ENCODE measurements around the gene TMEM132E. TPM values are rescaled to one million over a fixed set of nuclear protein-coding genes. Genes with fewer than 3 reads are reported as not detected.

The TMEM132E gene
- total RNA-seq, 1 experiment from 2014 or later = 0.42 TPM

DNA sequence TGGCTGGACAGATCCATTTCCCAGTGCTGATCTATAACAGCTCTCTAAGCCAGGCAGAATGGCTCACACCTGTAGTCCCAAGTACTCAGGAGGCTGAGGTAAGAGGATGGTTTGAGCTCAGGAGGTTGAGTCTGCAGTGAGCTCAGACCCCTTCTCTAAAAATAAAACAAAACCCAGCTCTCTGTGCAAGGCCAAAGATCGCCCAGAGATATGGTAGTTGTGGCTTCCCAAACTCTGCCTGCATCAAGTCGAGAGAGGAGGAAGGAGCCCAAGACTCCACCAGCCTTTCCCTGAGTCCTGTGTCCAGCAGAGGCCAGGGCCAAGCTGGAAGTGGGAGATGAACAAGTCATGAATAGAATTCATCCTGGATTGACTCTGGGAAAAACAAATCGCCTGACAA, 88.8 kb downstream of the TMEM132E start:
- no peak overlapping the region for H3K14ac ChIP-seq (ENCODE audit: insufficient read depth, low read length)
- H2AFZ ChIP-seq (ENCODE audit: low read length) = no peak overlapping the region
- H3K27me3 Mint-ChIP-seq (ENCODE audit: low read depth) = peaks cover 14% of the 10 kb centered on the region
- H2BK120ac ChIP-seq (ENCODE audit: low read depth, low read length, poor library complexity, severe bottlenecking) = no peak overlapping the region
- no peaks in the 10 kb centered on the region for H3K9me3 Mint-ChIP-seq
- no CpG with 5 or more reads among the region's 3 CpGs for WGBS (ENCODE audit: extremely low coverage, insufficient read length, low lambda C conversion rate)
- no peak for TF ChIP-seq CTCF (conservative IDR thresholded peaks at IDR 0.05)
- H3T11ph ChIP-seq (ENCODE audit: low read length) = no peak overlapping the region
- H3K4ac ChIP-seq (ENCODE audit: low read depth, low read length) = no peak overlapping the region
- H4K8ac ChIP-seq (replicated peaks; ENCODE audit: insufficient read length, low read depth, low read length) = no peak overlapping the region
- H3K56ac ChIP-seq (ENCODE audit: insufficient read length, low read depth, low read length) = no peak overlapping the region
- H3K79me1 ChIP-seq (ENCODE audit: insufficient read depth, low read depth, low read length, poor library complexity, severe bottlenecking) = no peaks in the 10 kb centered on the region
- no peak overlapping the region for H4K91ac ChIP-seq (ENCODE audit: insufficient read length, low read depth, low read length)
- no peaks in the 10 kb centered on the region for H3K27me3 ChIP-seq (ENCODE audit: insufficient read depth, low read length)
- H3K23ac ChIP-seq (ENCODE audit: insufficient read length, low read depth, low read length) = no peak overlapping the region
- no peak overlapping the region for H2BK12ac ChIP-seq (ENCODE audit: insufficient read length, low read depth, low read length)
- no peaks in the 10 kb centered on the region for H3K36me3 Mint-ChIP-seq (ENCODE audit: insufficient read depth in 1 of 3, low read depth in 3 of 3)
- no peaks in the 10 kb centered on the region for H3K79me2 ChIP-seq (ENCODE audit: insufficient read depth, low read length)
- H2BK20ac ChIP-seq (ENCODE audit: low read depth, low read length, poor library complexity, severe bottlenecking) = no peak overlapping the region
- no peak overlapping the region for H3K9ac ChIP-seq (ENCODE audit: extremely low read depth, insufficient read length, low read length)
- peaks cover 26% of the 10 kb centered on the region in 2 experiments for H3K4me1 Mint-ChIP-seq
- no peak overlapping the region for H3K27ac Mint-ChIP-seq
- H3K23me2 ChIP-seq (ENCODE audit: insufficient read length, low read depth, low read length, poor library complexity, severe bottlenecking) = no peaks in the 10 kb centered on the region
- peaks cover 3% of the 10 kb centered on the region for H4K20me1 ChIP-seq (ENCODE audit: control insufficient read depth, insufficient read depth, insufficient read length)
- H3K4me1 ChIP-seq (ENCODE audit: insufficient read depth, low read length) = peaks cover 9% of the 10 kb centered on the region; the same call in 1 of the 2 replicates
- no peak overlapping the region for H3K4me2 ChIP-seq (ENCODE audit: insufficient read depth, insufficient read length, low read length)
- DNase-seq = no peak
- no peak overlapping the region for H3K4me3 Mint-ChIP-seq
- H2BK5ac ChIP-seq (ENCODE audit: insufficient read length, low read length) = no peak overlapping the region
- H3K27ac ChIP-seq (ENCODE audit: insufficient read length, low read depth, low read length) = no peak overlapping the region
- no peak overlapping the region for H2AK5ac ChIP-seq (ENCODE audit: insufficient read length, low read length)
- H2BK15ac ChIP-seq (ENCODE audit: low read depth, low read length) = no peak overlapping the region
- no peak overlapping the region for H4K5ac ChIP-seq (ENCODE audit: insufficient read length, low read depth, low read length)
- no peaks in the 10 kb centered on the region for H3K9me3 ChIP-seq (ENCODE audit: control insufficient read depth, low read depth, low read length)
- H3K18ac ChIP-seq (ENCODE audit: insufficient read length, low read depth, low read length) = no peak overlapping the region
